MCF 10A (cell line): ENCODE measurements around the gene RLN2. TPM values are rescaled to one million over a fixed set of nuclear protein-coding genes. Genes with fewer than 3 reads are reported as not detected.

Source experiments
- BruUV-seq: library from RNA; stranded (reverse); fragments of 400-500 nt; replicated peaks from 2 replicates; lab custom pipeline; 2021; lab: Mats Ljungman, UMichigan
- CTCF ChIA-PET: fragments of 300-600 bp; sonication (Branson Sonifier 250); formaldehyde crosslinking; extraction: SDS; loops from one replicate; lab custom pipeline; 2021; ENCODE audit warnings: antibody characterized with exemption, inconsistent platforms; lab: Yijun Ruan, JAX
- POLR2A ChIA-PET: fragments of 300-600, 350-650 bp; sonication (Branson Sonifier 250); formaldehyde crosslinking; extraction: SDS; loops from one replicate; lab custom pipeline; 2020; ENCODE audit warnings: antibody characterized with exemption, inconsistent platforms; lab: Yijun Ruan, JAX
- DNase-seq: peaks from one replicate; pipeline ENCODE4 v3.0.0-alpha.2; 2018; ENCODE audit not compliant: unreplicated experiment
- H3K27ac Mint-ChIP-seq: one replicate; pipeline ENCODE4 v1.8.0; 2022; ENCODE audit warnings: mild to moderate bottlenecking, low read depth, mixed read lengths; ENCODE audit not compliant: unreplicated experiment
- H3K27me3 Mint-ChIP-seq: one replicate; pipeline ENCODE4 v1.8.0; 2022; ENCODE audit warnings: mixed read lengths; ENCODE audit not compliant: insufficient read depth, unreplicated experiment
- H3K36me3 Mint-ChIP-seq: one replicate; pipeline ENCODE4 v1.8.0; 2022; ENCODE audit warnings: mild to moderate bottlenecking, moderate library complexity, mixed read lengths; ENCODE audit not compliant: insufficient read depth, unreplicated experiment
- H3K4me1 Mint-ChIP-seq: one replicate; pipeline ENCODE4 v1.8.0; 2022; ENCODE audit warnings: mixed read lengths; ENCODE audit not compliant: insufficient read depth, unreplicated experiment
- H3K4me3 Mint-ChIP-seq: one replicate; pipeline ENCODE4 v1.8.0; 2022; ENCODE audit warnings: mild to moderate bottlenecking, moderate library complexity, mixed read lengths; ENCODE audit not compliant: unreplicated experiment
- H3K9me3 Mint-ChIP-seq: one replicate; pipeline ENCODE4 v1.8.0; 2022; ENCODE audit warnings: mixed read lengths; ENCODE audit not compliant: unreplicated experiment
- intact Hi-C: fragments of 100-400 bp; cut with micrococcal nuclease; formaldehyde crosslinking; loops from 2 replicates; pipeline ENCODE4 v1.14.1; 2022
- total RNA-seq: library from RNA; stranded (reverse); gene quantifications from 2 replicates; pipeline ENCODE4 v1.2.3, GENCODE V29; 2022
- TF ChIP-seq, protein P1 (sequence below): fragments of 200-600 bp; IDR thresholded peaks from one replicate; pipeline ENCODE4 v1.8.0; 2022; ENCODE audit warnings: antibody characterized with exemption, mild to moderate bottlenecking; ENCODE audit not compliant: unreplicated experiment

The RLN2 gene
- total RNA-seq, 1 experiment from 2014 or later = not detected

- Mint-ChIP-seq H3K9me3 (no peaks in the 10 kb centered on the region), H3K27ac (no peak overlapping the region), H3K27me3 (peaks cover 14% of the 10 kb centered on the region), H3K4me1 (no peaks in the 10 kb centered on the region), H3K36me3 (no peaks in the 10 kb centered on the region), H3K4me3 (no peak overlapping the region)
- TF ChIP-seq, protein P1, sequence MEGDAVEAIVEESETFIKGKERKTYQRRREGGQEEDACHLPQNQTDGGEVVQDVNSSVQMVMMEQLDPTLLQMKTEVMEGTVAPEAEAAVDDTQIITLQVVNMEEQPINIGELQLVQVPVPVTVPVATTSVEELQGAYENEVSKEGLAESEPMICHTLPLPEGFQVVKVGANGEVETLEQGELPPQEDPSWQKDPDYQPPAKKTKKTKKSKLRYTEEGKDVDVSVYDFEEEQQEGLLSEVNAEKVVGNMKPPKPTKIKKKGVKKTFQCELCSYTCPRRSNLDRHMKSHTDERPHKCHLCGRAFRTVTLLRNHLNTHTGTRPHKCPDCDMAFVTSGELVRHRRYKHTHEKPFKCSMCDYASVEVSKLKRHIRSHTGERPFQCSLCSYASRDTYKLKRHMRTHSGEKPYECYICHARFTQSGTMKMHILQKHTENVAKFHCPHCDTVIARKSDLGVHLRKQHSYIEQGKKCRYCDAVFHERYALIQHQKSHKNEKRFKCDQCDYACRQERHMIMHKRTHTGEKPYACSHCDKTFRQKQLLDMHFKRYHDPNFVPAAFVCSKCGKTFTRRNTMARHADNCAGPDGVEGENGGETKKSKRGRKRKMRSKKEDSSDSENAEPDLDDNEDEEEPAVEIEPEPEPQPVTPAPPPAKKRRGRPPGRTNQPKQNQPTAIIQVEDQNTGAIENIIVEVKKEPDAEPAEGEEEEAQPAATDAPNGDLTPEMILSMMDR = no peak
- DNase-seq = no peak
- intact Hi-C loops = no loop called here
- CTCF ChIA-PET = interaction anchor here (0.6 kb wide), 1 partner anchor 1009 kb away, joined by 6 read pairs; no protein-coding TSS in a partner anchor
- POLR2A ChIA-PET = no interaction called here
- BruUV-seq = no TSS peak
Observed at GRCh38 chr9:5305741-5306140, 1.2 kb upstream of the RLN2 start.

- no TSS peak for BruUV-seq
- CTCF ChIA-PET = no interaction called here
- TF ChIP-seq, protein P1 = no peak
- H3K4me1 Mint-ChIP-seq = no peaks in the 10 kb centered on the region
- no peak overlapping the region for H3K27ac Mint-ChIP-seq
- POLR2A ChIA-PET = no interaction called here
- DNase-seq = no peak
- no peaks in the 10 kb centered on the region for H3K36me3 Mint-ChIP-seq
- intact Hi-C loops = no loop called here
- H3K27me3 Mint-ChIP-seq = no peaks in the 10 kb centered on the region
- H3K9me3 Mint-ChIP-seq = no peaks in the 10 kb centered on the region
- no peak overlapping the region for H3K4me3 Mint-ChIP-seq
Observed at GRCh38 chr9:5301544-5301943, 3.0 kb downstream of the RLN2 start.

DNA sequence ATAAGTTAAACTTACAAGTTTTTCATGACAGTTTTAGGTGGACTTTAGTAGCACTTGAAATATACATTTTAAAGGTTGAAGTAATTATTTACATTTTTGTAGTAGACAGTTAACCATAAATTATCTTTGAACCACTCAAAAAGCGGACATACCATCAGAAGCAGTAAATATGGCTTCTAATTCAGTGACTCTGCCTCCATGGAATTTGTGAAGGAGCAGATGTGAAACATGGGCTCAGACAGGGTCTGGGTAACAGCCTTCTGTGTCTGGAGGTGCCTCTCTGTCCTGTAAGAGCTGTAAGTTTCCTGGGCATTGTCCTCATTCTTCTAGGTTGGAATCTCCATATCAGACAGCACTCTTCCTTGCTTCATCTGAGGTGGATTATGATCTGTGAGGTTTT is 12.4 kb downstream of the RLN2 start:
- POLR2A ChIA-PET = no interaction called here
- no TSS peak for BruUV-seq
- Mint-ChIP-seq H3K4me1 (no peaks in the 10 kb centered on the region), H3K36me3 (no peaks in the 10 kb centered on the region), H3K27me3 (peaks cover 24% of the 10 kb centered on the region), H3K27ac (no peak overlapping the region), H3K9me3 (no peaks in the 10 kb centered on the region), H3K4me3 (no peak overlapping the region)
- TF ChIP-seq, protein P1 = no peak
- intact Hi-C loops = no loop called here
- CTCF ChIA-PET = no interaction called here
- no peak for DNase-seq

GRCh38 chr9:5288591-5288990 is 15.9 kb downstream of the RLN2 start:
- POLR2A ChIA-PET = no interaction called here
- H3K4me1 Mint-ChIP-seq = no peaks in the 10 kb centered on the region

More at GRCh38 chr9:5288591-5288990, 15.9 kb downstream of the RLN2 start:
- Mint-ChIP-seq H3K27ac (no peak overlapping the region), H3K27me3 (peaks cover 26% of the 10 kb centered on the region), H3K36me3 (no peaks in the 10 kb centered on the region), H3K9me3 (no peaks in the 10 kb centered on the region), H3K4me3 (no peak overlapping the region)
- CTCF ChIA-PET = no interaction called here
- DNase-seq = no peak
- BruUV-seq = no TSS peak
- TF ChIP-seq, protein P1 = no peak
- intact Hi-C loops = no loop called here
